Stimulated activated CD8-positive, alpha-beta memory T cell treated with anti-CD3 and anti-CD28 coated beads, Interleukin-4, amount 100 ng/mL, for 4 hours (primary cell): ENCODE results near the gene FITM1.

ENCODE experiments used
- DNase-seq, 2 donors: peaks; one replicate each; pipeline ENCODE4 v3.0.0-alpha.2; 2020; ENCODE audit warnings: low read depth in 2 of 2, low spot score in 1 of 2

FITM1 gene

GRCh38 chr14:24179961-24180796 is 49.7 kb downstream of the FITM1 start:
- DNase-seq: no peak

GRCh38 chr14:24181371-24182077 is 51.1 kb downstream of the FITM1 start:
- DNase-seq: no peak
